ENCODE results near the gene SEL1L. TPM values are rescaled to one million over a fixed set of nuclear protein-coding genes. Genes with fewer than 3 reads are reported as not detected.

Gene SEL1L
- polyA plus RNA-seq, 3 donors: 14.4 to 48.4 (median 42.5) TPM

GRCh38 chr14:81511111-81511904 lies 22.3 kb downstream of the SEL1L start:
- Histone ChIP-seq H2AFZ (ENCODE audit: insufficient read depth, low read depth, low read length, poor library complexity, severe bottlenecking) (no peak overlapping the region), H3K9me3 (replicated peaks in 1 of 2; ENCODE audit: control insufficient read depth in 1 of 2, insufficient read depth in 1 of 2, low read length in 2 of 2) (peaks cover 0 to 5% of the 10 kb centered on the region in 2 donors), H3K79me2 (ENCODE audit: insufficient read depth, low read length) (peaks cover 40% of the 10 kb centered on the region), H3K27me3 (ENCODE audit: control insufficient read depth in 2 of 2, insufficient read depth in 2 of 2, low read length in 2 of 2) (no peaks in the 10 kb centered on the region), H3K9ac (ENCODE audit: insufficient read depth, low read length, poor library complexity, severe bottlenecking) (peak overlapping the region; percentile 6), H3K36me3 (replicated peaks in 1 of 2; ENCODE audit: control insufficient read depth in 1 of 2, insufficient read depth in 2 of 2, low read length in 2 of 2) (peaks cover 33 to 68% of the 10 kb centered on the region in 2 donors), H3K4me3 (replicated peaks in 1 of 3; ENCODE audit: low read depth in 2 of 3, low read length in 3 of 3) (no peak overlapping the region), H3K4me2 (replicated peaks; ENCODE audit: extremely low read depth, low read length, poor library complexity, severe bottlenecking) (peak overlapping the region; percentile 22), H3K27ac (ENCODE audit: low read depth in 1 of 2, low read length in 2 of 2) (peak overlapping the region in 1 of 2 donors; percentile 60), H4K20me1 (ENCODE audit: insufficient read depth, low read length) (peaks cover 45% of the 10 kb centered on the region), H3K4me1 (ENCODE audit: control insufficient read depth in 1 of 2, insufficient read depth in 2 of 2, low read length in 2 of 2) (peaks cover 20 to 24% of the 10 kb centered on the region in 2 donors)
- peaks cover 34% of the 10 kb centered on the region for H3K4me1 Mint-ChIP-seq
- intact Hi-C loops (cut with micrococcal nuclease): no loop called here
- WGBS (ENCODE audit: insufficient coverage): 67% methylated on average over 2 of the region's 6 CpGs
- peaks cover 56 to 67% of the 10 kb centered on the region in 2 donors for H3K36me3 Mint-ChIP-seq
- H3K27me3 Mint-ChIP-seq (ENCODE audit: low read depth in 3 of 3): no peaks in the 10 kb centered on the region
- TF ChIP-seq CTCF (IDR thresholded peaks at IDR 0.05): no peak
- peak overlapping the region in 5 of 7 donors; percentile 24 to 74 (median 33) for H3K27ac Mint-ChIP-seq
- H3K9me3 Mint-ChIP-seq: peaks cover 0 to 7% (median 0%) of the 10 kb centered on the region in 7 donors
- no peak for DNase-seq
- no peak overlapping the region for H3K4me3 Mint-ChIP-seq

GRCh38 chr14:81509838-81510452 lies 23.7 kb downstream of the SEL1L start:
- Histone ChIP-seq H3K79me2 (ENCODE audit: insufficient read depth, low read length) (peaks cover 36% of the 10 kb centered on the region), H3K9me3 (replicated peaks in 1 of 2; ENCODE audit: control insufficient read depth in 1 of 2, insufficient read depth in 1 of 2, low read length in 2 of 2) (peaks cover 0 to 5% of the 10 kb centered on the region in 2 donors), H3K9ac (ENCODE audit: insufficient read depth, low read length, poor library complexity, severe bottlenecking) (no peak overlapping the region), H4K20me1 (ENCODE audit: insufficient read depth, low read length) (peaks cover 47% of the 10 kb centered on the region), H3K4me1 (ENCODE audit: control insufficient read depth in 1 of 2, insufficient read depth in 2 of 2, low read length in 2 of 2) (peaks cover 20 to 24% of the 10 kb centered on the region in 2 donors), H3K4me3 (replicated peaks in 1 of 3; ENCODE audit: low read depth in 2 of 3, low read length in 3 of 3) (no peak overlapping the region), H3K36me3 (replicated peaks in 1 of 2; ENCODE audit: control insufficient read depth in 1 of 2, insufficient read depth in 2 of 2, low read length in 2 of 2) (peaks cover 40 to 69% of the 10 kb centered on the region in 2 donors), H3K27ac (ENCODE audit: low read depth in 1 of 2, low read length in 2 of 2) (no peak overlapping the region), H3K27me3 (ENCODE audit: control insufficient read depth in 2 of 2, insufficient read depth in 2 of 2, low read length in 2 of 2) (no peaks in the 10 kb centered on the region), H3K4me2 (replicated peaks; ENCODE audit: extremely low read depth, low read length, poor library complexity, severe bottlenecking) (no peak overlapping the region), H2AFZ (ENCODE audit: insufficient read depth, low read depth, low read length, poor library complexity, severe bottlenecking) (no peak overlapping the region)
- Mint-ChIP-seq H3K36me3 (peaks cover 51 to 62% of the 10 kb centered on the region in 2 donors), H3K9me3 (peaks cover 0 to 7% (median 0%) of the 10 kb centered on the region in 7 donors), H3K27ac (peak overlapping the region; percentile 10 to 70 (median 32)), H3K4me1 (peaks cover 34% of the 10 kb centered on the region), H3K4me3 (no peak overlapping the region), H3K27me3 (ENCODE audit: low read depth in 3 of 3) (no peaks in the 10 kb centered on the region)
- no peak for TF ChIP-seq CTCF (IDR thresholded peaks at IDR 0.05)
- 88% methylated on average over 5 of the region's 6 CpGs for WGBS (ENCODE audit: insufficient coverage)
- intact Hi-C loops (cut with micrococcal nuclease): no loop called here
- DNase-seq: no peak

All from CD14-positive monocyte (primary cell).